Activated CD4-positive, alpha-beta memory T cell treated with anti-CD3 and anti-CD28 coated beads, Interleukin-2, amount 10 ng/mL, durations not matched to agents 7 days and 5 days (primary cell): ENCODE data around the gene ENTPD3. TPM values are rescaled to one million over a fixed set of nuclear protein-coding genes. Genes with fewer than 3 reads are reported as not detected.
A peak's percentile ranks its signal among the peaks of the same experiment; 100 is the strongest.

Experiments
- CTCF ChIA-PET: fragments of 350-600 bp; sonication (Branson Sonifier 250); formaldehyde crosslinking; loops from one replicate; lab custom pipeline; 2021; ENCODE audit warnings: antibody characterized with exemption, inconsistent platforms; lab: Charles Lee
- POLR2A ChIA-PET: fragments of 350-600 bp; sonication (Branson Sonifier 250); formaldehyde crosslinking; loops from one replicate; lab custom pipeline; 2021; ENCODE audit warnings: antibody characterized with exemption; lab: Charles Lee
- DNase-seq: peaks from one replicate; pipeline ENCODE4 v3.0.0-alpha.2; 2020
- H3K27ac Mint-ChIP-seq: one replicate; pipeline ENCODE4 v1.8.0; 2021; ENCODE audit warnings: mild to moderate bottlenecking, mixed read lengths
- H3K27me3 Mint-ChIP-seq: one replicate; pipeline ENCODE4 v1.8.0; 2021; ENCODE audit warnings: mixed read lengths
- H3K36me3 Mint-ChIP-seq: one replicate; pipeline ENCODE4 v1.8.0; 2021; ENCODE audit warnings: low read depth, mixed read lengths
- H3K4me1 Mint-ChIP-seq: one replicate; pipeline ENCODE4 v1.8.0; 2021; ENCODE audit warnings: mixed read lengths
- H3K4me3 Mint-ChIP-seq: one replicate; pipeline ENCODE4 v1.8.0; 2021; ENCODE audit warnings: mild to moderate bottlenecking, mixed read lengths
- H3K9me3 Mint-ChIP-seq: one replicate; pipeline ENCODE4 v1.8.0; 2021; ENCODE audit warnings: mixed read lengths
- total RNA-seq, 2 experiments: library from RNA; stranded (reverse); gene quantifications; one replicate each; pipeline ENCODE4 v1.2.3, GENCODE V29; 2021

ENTPD3 gene, protein sequence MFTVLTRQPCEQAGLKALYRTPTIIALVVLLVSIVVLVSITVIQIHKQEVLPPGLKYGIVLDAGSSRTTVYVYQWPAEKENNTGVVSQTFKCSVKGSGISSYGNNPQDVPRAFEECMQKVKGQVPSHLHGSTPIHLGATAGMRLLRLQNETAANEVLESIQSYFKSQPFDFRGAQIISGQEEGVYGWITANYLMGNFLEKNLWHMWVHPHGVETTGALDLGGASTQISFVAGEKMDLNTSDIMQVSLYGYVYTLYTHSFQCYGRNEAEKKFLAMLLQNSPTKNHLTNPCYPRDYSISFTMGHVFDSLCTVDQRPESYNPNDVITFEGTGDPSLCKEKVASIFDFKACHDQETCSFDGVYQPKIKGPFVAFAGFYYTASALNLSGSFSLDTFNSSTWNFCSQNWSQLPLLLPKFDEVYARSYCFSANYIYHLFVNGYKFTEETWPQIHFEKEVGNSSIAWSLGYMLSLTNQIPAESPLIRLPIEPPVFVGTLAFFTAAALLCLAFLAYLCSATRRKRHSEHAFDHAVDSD
- total RNA-seq, result not detected

DNA sequence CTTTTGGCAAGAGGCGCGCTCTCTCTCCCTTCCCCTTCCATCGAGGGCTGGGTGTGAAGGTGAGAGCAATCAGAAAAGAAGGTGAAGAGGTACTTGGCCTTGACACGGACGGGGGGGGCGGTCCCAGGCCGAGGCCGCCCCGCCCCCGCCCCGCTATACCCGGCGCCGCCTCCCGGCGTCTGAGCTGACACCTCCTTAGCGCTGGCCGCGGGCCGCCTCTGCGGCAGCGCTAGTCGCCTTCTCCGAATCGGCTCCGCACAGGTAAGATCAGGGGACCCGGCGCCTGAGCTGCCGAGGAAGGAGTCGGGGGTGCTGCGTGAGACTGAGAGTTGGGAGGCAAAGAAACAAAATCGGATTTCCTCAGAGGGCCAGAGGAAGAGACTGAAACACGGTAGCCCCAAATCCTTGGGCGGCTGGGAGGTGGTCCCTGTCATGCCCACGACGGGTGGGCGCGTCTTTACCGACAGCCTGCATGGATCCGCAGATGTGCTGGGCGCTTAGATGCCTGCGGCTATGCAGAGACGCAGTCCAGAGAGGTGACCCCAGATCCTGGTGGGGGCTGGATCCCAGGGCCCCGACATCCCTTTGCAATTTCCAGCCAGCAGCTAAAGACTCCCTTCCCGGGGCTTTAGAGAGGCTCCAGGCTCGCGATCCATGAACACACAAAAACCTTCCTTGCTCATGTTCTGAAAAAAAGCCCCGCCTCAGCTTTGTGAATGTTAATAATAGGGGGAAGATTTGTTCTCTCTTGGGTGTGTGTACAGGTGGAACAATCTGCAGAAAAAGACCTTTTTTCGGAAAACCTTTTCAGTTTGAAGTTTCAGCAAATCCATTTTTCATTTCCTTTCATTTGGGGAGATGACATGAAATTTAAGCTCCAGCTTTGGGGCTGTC is at the start of gene ENTPD3:
ENTPD3 (plus strand) TSS at position 184 of the 894 bp plus-strand sequence. CDS start 874 bp downstream, outside the sequence.
- peaks cover 34% of the 10 kb centered on the region for H3K27me3 Mint-ChIP-seq
- H3K4me3 Mint-ChIP-seq, result peak within 1 kb of the TSS; percentile 56
- ChIA-PET CTCF (no interaction called here), POLR2A (interaction anchor here (1.0 to 1.7 kb wide), 2 partner anchors 65 to 70 kb away, joined by 4 to 5 read pairs; partner anchors contain the start of gene RPL14)
- H3K4me1 Mint-ChIP-seq, result peaks cover 9% of the 10 kb centered on the region
- H3K27ac Mint-ChIP-seq, result no peak within 1 kb of the TSS
- no peaks in the 10 kb centered on the region for H3K36me3 Mint-ChIP-seq
- DNase-seq, result peak; percentile 31
- no peaks in the 10 kb centered on the region for H3K9me3 Mint-ChIP-seq

DNA sequence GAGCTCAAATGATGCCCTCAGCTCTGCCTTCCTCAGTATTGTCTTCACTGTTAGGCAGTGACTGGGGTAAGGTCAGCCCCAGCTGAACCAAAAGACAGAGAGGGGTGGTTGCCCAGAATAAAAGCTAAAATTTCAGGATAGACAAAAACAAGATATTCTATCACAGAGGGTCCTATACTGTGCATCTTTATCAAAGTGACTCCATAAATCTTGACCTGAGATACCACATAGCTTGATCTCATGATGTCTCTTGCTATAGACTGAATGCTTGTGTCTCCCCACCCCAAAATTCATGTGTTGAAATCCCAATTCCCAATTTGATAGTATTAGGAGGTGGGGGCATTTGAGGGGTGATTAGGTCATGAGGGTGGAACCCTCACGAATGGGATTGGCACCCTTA is 47.1 kb upstream of the ENTPD3 start:
- ChIA-PET CTCF (interaction anchor here (0.8 kb wide), 1 partner anchor 13 kb away, joined by 10 read pairs; no protein-coding TSS in a partner anchor), POLR2A (no interaction called here)
- no peak overlapping the region for H3K4me3 Mint-ChIP-seq
- DNase-seq, result no peak
- H3K9me3 Mint-ChIP-seq, result no peaks in the 10 kb centered on the region
- peaks cover 16% of the 10 kb centered on the region for H3K4me1 Mint-ChIP-seq
- H3K27me3 Mint-ChIP-seq, result peaks cover 8% of the 10 kb centered on the region
- no peaks in the 10 kb centered on the region for H3K36me3 Mint-ChIP-seq
- H3K27ac Mint-ChIP-seq, result no peak overlapping the region

DNA sequence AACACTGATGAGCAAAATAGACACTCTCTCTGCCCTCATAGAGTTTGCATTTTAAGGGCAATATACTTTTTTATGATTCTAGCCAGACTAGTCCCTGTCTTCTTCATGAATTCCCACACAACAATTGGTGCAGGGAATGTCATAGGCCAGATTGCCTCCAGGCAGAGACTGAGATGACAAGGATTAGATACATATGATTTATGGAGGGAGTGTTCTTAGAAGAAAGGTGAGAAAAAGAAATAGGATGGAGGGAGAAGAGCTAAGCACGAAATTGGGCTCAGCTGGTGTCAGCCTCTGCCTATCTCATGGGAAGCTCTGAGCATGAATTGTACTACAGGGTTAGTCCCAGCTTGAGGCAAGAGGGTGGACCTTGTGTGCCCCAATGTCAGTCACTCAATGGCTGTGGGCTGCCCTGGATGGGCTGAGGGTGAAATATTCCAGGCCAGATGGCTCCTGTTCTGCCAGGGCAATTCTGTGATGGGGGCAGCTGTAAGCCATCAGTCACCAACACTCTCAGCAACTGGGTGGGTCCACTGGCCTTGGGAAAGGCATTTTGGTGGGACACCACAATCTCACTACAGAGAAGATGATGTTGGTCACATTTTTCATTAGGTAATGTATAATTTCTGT is 46.3 kb upstream of the ENTPD3 start:
- Mint-ChIP-seq H3K9me3 (no peaks in the 10 kb centered on the region), H3K4me3 (no peak overlapping the region), H3K4me1 (peaks cover 16% of the 10 kb centered on the region), H3K27me3 (peaks cover 8% of the 10 kb centered on the region), H3K36me3 (no peaks in the 10 kb centered on the region), H3K27ac (no peak overlapping the region)
- ChIA-PET CTCF (interaction anchor here (0.6 to 1.2 kb wide), 2 partner anchors 12 to 1707 kb away, joined by 3 read pairs; no protein-coding TSS in a partner anchor), POLR2A (no interaction called here)
- DNase-seq, result no peak

DNA sequence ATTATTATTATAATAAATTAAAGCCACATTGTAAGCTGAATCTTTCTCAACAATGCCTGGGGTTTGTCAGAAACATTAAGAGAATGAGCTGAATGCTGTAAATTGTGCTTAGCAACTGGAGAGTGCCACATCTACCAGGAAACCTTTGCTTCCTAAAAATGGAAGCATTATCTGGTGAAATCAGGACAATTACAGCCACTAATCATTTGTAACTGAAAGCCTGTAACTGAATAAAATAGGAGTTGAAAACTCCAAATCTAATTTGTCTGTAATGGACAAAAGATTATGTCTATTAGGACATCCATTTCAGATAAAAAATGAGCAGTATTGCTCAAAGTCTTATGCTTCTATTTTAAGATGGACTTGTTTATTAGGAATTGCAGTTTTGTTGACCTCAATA is 45.3 kb upstream of the ENTPD3 start:
- H3K4me3 Mint-ChIP-seq, result no peak overlapping the region

DNA sequence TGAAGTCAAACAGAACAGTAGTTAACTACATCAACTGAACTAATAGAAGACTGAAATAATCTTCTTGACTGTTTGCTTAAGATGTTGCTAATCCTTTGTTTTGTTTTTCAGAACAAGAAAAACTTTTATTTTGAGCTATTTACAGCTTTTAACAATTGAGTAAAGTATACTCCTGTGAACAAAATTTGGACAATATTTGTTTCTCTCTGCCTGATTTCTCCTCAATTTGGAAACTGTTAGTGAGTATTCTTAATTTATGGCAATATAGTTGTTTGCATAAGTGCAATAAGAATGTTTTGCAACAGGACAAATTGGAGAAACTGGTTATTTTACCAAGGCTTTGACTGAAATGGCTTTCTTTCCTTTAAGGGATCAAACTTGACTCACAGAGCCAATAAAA is 36.5 kb upstream of the ENTPD3 start:
- Mint-ChIP-seq H3K36me3 (no peaks in the 10 kb centered on the region), H3K27ac (no peak overlapping the region), H3K27me3 (peaks cover 23% of the 10 kb centered on the region), H3K9me3 (peaks cover 12% of the 10 kb centered on the region), H3K4me3 (no peak overlapping the region), H3K4me1 (no peaks in the 10 kb centered on the region)
- ChIA-PET POLR2A (no interaction called here), CTCF (no interaction called here)
- no peak for DNase-seq

More for the DNA sequence above, 45.3 kb upstream of the ENTPD3 start:
- CTCF ChIA-PET, result interaction anchor here (1.2 kb wide), 1 partner anchor 13 kb away, joined by 3 read pairs; no protein-coding TSS in a partner anchor
- Mint-ChIP-seq H3K27me3 (peaks cover 9% of the 10 kb centered on the region), H3K27ac (no peak overlapping the region), H3K36me3 (no peaks in the 10 kb centered on the region), H3K9me3 (no peaks in the 10 kb centered on the region), H3K4me1 (peaks cover 12% of the 10 kb centered on the region)
- POLR2A ChIA-PET, result no interaction called here
- DNase-seq, result no peak

DNA sequence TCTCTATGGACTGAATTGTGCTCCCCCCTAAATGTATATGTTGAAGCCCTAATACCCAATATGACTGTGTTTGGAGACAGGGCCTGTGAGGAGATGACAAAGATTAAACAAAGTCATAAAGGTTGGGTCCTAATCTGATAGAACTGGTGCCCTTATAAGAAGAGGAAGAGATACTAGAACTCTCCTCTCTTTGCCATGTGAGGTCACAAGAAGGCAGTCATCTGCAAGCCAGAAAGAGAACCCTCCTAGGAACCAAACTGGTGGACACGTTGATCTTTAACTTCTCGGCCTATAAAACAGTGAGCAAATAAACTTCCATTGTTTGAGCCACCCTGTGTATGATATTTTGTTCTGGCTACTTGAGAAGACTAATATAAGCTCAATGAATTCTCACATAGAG is 31.6 kb upstream of the ENTPD3 start:
- Mint-ChIP-seq H3K4me3 (no peak overlapping the region), H3K27ac (no peak overlapping the region), H3K4me1 (no peaks in the 10 kb centered on the region), H3K27me3 (peaks cover 26% of the 10 kb centered on the region), H3K9me3 (peaks cover 12% of the 10 kb centered on the region), H3K36me3 (no peaks in the 10 kb centered on the region)
- CTCF ChIA-PET, result no interaction called here
- POLR2A ChIA-PET, result no interaction called here
- no peak for DNase-seq

DNA sequence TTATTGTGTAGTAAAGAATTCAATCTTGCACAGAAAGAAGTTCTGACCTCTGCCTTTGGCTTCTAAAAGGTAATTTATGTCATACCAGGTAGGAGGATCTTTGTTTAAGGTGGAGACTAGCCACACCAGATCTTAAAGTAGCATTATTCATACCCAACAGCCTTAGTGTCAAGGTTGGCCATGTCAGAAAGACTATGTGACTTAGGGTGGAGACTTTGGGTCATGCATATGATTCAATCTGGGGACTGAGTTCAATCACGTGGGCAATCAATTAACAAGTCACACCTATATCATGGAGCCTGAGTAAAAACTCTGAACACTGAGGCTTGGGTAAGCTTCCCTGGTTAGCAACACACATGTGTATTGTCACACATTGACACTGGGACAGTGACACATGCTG is 28.5 kb upstream of the ENTPD3 start:
- POLR2A ChIA-PET, result no interaction called here
- no peak overlapping the region for H3K4me3 Mint-ChIP-seq

DNA sequence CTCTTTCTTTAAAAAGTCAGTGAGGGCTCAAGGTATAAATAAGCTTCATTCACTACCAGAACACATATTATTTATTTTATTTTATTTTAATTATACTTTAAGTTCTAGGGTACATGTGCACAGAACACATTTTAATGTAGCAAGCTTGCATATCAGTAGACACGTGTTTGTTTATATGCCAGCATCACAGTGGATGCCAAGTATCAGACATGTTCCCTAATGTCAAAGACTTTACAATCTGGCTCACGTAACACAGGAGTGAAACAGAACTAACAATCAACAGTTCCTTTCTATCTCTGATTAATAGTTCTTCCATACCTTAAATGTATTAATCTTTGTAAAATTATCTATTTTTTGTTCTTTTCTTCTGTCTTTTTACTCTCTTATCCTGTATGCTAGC is 23.3 kb upstream of the ENTPD3 start:
- ChIA-PET CTCF (no interaction called here), POLR2A (no interaction called here)
- no peak overlapping the region for H3K27ac Mint-ChIP-seq
- H3K36me3 Mint-ChIP-seq, result no peaks in the 10 kb centered on the region
- no peak for DNase-seq
- no peaks in the 10 kb centered on the region for H3K9me3 Mint-ChIP-seq
- H3K4me3 Mint-ChIP-seq, result no peak overlapping the region
- H3K4me1 Mint-ChIP-seq, result no peaks in the 10 kb centered on the region
- H3K27me3 Mint-ChIP-seq, result peaks cover 18% of the 10 kb centered on the region

More for the DNA sequence above, 28.5 kb upstream of the ENTPD3 start:
- H3K9me3 Mint-ChIP-seq, result no peaks in the 10 kb centered on the region
- H3K27ac Mint-ChIP-seq, result no peak overlapping the region
- DNase-seq, result no peak
- no peaks in the 10 kb centered on the region for H3K4me1 Mint-ChIP-seq
- H3K27me3 Mint-ChIP-seq, result peaks cover 18% of the 10 kb centered on the region
- CTCF ChIA-PET, result no interaction called here
- no peaks in the 10 kb centered on the region for H3K36me3 Mint-ChIP-seq

DNA sequence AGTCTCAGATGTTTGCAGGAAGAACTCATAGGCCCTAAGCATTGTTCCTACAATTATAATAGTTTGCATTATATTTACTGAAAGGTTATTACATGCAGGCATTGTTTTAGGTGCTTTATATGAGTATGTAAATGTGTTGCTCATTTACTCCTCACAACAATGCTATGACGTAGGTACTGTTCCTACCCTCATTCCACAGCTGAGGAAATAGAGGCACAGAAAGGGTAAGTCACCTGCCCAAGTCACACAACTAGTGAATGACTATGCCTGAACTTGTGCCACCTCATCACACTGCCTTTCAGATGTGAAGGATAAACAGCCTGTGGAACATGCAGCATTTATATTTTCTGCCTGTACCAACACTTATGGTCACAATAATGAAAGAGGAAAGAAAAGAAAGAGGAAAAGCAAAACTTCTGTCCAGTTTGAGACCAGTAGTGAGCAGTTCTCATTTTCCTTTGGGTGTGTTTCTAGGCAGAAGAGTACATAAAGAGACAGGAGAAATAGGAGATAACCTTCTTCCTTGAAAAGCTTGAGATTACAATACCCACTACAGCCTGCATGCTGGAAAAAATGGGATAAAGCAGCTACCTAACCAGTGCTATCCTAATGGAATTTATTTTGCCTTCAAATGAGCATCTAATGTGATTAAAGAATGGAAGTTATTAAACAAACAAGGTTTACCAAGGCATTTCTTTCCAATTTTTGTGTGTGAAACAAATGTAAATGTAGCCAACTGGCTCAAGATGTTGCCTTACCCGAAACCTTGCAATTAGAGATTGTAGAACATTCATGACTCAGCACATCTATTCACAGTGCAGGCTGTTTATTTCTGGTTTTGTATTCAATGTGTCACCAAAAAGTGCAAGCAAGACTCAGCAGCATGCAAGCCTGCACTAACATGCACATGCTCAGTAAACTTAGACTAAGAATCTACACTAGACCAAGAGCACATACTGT is 20.5 kb upstream of the ENTPD3 start:
- POLR2A ChIA-PET, result no interaction called here
- CTCF ChIA-PET, result no interaction called here
- no peaks in the 10 kb centered on the region for H3K4me1 Mint-ChIP-seq
- H3K36me3 Mint-ChIP-seq, result no peaks in the 10 kb centered on the region
- peaks cover 3% of the 10 kb centered on the region for H3K9me3 Mint-ChIP-seq
- no peak for DNase-seq
- H3K27ac Mint-ChIP-seq, result no peak overlapping the region
- H3K27me3 Mint-ChIP-seq, result peaks cover 28% of the 10 kb centered on the region
- no peak overlapping the region for H3K4me3 Mint-ChIP-seq

DNA sequence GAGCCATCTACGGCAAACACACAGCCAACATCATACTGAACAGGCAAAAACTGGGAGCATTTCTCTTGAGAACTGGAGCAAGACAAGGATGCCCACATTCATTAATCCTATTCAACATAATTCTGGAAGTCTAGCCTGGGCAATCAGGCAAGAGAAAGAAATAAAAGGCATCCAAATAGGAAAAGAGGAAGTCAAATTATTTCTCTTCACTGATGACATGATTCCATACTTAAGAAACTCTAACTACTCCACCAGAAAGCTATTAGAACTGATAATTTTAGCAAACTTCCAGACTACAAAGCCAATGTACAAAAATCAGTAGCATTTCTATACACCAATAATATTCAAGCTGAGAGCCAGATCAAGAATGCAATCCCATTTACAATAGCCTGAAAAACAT is 17.3 kb upstream of the ENTPD3 start:
- ChIA-PET CTCF (no interaction called here), POLR2A (no interaction called here)

DNA sequence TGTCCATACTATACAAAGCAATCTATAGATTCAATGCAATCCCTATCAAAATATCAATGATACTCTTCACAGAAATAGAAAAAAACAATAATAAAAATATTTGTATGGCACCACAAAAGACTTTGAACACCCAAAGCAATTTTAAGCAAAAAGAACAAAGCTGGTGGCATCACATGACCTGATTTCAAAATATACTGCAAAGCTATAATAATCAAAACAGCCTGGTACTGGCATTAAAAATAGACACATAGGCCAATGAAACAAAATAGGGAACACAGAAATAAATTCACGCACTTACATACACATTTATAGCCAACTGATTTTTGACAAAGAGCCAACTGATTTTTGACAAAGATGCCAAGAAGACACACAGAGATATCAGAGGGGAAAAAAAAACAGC is 9.2 kb upstream of the ENTPD3 start:
- Mint-ChIP-seq H3K36me3 (no peaks in the 10 kb centered on the region), H3K27me3 (peaks cover 14% of the 10 kb centered on the region), H3K27ac (no peak overlapping the region), H3K4me3 (no peak overlapping the region), H3K4me1 (peaks cover 13% of the 10 kb centered on the region), H3K9me3 (peaks cover 6% of the 10 kb centered on the region)
- ChIA-PET CTCF (no interaction called here), POLR2A (no interaction called here)
- DNase-seq, result no peak

More for the DNA sequence above, 17.3 kb upstream of the ENTPD3 start:
- Mint-ChIP-seq H3K4me1 (no peaks in the 10 kb centered on the region), H3K27me3 (peaks cover 27% of the 10 kb centered on the region), H3K36me3 (no peaks in the 10 kb centered on the region), H3K27ac (no peak overlapping the region), H3K4me3 (no peak overlapping the region), H3K9me3 (peaks cover 3% of the 10 kb centered on the region)
- DNase-seq, result no peak
